Effector CD8-positive, alpha-beta T cell (primary cell): ENCODE results near the gene DSP.

ENCODE experiments used
- DNase-seq: peaks from one replicate; lab custom pipeline; 2025; lab: John Stamatoyannopoulos, UW

The DSP gene

DNA sequence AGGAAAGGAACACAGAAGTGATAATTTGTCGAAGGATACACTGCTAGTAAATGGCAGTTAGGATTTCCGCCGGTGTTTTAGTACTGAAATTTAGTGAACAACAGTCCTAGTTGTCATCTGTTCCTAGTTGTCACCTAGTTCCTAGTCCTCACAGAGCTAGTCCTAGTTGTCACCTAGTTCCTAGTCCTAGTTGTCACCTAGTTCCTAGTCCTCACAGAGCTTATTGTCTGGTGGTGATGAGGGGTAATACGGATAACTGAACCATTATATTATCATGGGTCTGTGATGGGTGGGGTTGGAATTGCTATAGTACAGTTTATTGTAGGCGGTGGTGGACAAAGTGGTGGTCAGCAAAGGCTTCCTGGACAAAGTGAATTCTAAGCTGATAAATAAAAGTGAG, 50.3 kb downstream of the DSP start:
- DNase-seq = no peak

DNA sequence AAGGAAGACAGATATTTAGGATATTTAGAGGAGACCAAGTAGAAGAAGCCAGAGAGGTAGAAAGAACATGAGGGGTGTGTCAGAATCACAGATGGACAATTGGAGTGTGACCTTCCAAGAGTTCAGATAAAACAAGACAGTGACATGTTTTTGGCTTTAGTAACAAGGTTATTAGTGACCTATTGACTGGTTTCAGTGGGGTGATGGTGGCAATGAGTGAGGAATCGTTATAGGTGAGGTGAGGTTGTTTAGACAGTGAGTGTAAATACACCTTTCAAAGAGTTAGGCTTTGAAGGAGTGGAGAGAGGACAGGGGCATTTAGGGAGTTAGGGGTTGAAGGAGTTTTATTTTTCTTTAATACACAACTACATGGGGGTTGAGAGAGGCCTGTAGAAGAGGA, 51.8 kb downstream of the DSP start:
- DNase-seq = no peak

DNA sequence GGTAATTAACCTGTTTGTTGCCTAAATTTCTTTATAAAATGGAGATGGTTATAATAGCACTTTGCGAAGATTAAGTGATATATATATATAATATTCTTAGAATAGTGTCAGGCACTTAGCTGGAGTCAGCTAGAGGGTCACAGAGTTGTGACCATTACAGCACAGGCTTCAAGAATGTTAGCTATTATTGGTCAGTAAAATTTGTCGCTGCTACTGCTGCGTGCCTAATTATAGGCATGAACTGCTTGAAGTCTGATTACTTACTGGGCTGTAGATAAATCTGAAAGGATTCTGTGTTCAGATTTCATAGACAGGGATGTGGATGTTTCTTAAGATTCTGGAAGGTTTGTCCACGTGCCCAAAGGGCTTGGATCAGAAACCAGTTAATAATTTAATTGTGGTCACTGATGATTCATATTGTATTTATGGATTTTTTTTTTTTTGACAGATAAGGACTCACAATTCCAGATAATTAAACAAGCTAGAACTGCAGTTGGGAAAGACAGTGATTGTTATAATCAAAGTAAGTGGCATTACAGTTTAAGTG, 53.2 kb downstream of the DSP start:
- DNase-seq = no peak

GRCh38 chr6:7604003-7604402, 62.5 kb downstream of the DSP start:
- DNase-seq = no peak

GRCh38 chr6:7604506-7604905, 63.0 kb downstream of the DSP start:
- DNase-seq = no peak

GRCh38 chr6:7615611-7616383, 74.3 kb downstream of the DSP start:
- DNase-seq = no peak

GRCh38 chr6:7617801-7618764, 76.6 kb downstream of the DSP start:
- no peak for DNase-seq

- DNase-seq = no peak
Observed at GRCh38 chr6:7621761-7622160, 80.3 kb downstream of the DSP start.

GRCh38 chr6:7624796-7625710, 83.6 kb downstream of the DSP start:
- no peak for DNase-seq

DNA sequence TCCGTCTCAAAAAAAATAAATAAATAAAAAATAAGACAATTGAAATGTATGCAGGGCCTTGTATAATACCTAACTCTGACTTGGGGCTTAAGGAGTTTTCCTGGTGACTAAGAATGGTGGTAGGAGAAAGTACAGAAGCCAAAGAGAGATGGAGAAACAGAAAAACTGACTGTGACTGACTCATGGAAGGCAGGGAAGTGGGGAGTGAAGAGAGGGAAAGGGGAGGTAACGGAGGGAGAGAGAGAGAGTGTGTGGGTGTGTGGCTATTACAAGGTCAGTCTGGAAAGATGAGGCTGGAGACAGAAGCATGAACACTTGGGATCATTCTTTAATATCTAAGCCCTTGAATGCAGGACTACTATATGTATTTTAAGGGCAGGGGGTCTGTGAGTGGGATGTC, 87.0 kb downstream of the DSP start:
- no peak for DNase-seq

DNA sequence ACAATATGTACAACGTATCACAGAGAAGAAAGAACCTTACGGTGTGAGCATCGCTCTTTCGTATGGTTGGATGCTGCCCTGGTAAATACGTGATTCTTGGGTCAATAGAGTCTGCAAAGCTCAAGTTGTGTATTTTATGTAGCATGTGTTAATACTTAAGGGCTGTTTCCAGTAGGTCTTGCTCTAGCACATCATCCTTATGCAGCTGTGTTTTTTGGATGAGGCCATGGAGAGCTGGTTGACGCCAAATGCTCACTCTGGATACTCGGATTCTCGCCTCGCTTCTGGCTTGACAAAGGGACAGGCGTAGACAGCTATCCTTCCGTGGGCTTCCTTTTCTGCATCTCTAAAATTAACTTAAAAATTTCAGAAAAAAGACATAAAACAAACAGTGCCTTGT, 87.4 kb downstream of the DSP start:
- no peak for DNase-seq

- no peak for DNase-seq
Observed at GRCh38 chr6:7629321-7629720, 87.8 kb downstream of the DSP start.

DNA sequence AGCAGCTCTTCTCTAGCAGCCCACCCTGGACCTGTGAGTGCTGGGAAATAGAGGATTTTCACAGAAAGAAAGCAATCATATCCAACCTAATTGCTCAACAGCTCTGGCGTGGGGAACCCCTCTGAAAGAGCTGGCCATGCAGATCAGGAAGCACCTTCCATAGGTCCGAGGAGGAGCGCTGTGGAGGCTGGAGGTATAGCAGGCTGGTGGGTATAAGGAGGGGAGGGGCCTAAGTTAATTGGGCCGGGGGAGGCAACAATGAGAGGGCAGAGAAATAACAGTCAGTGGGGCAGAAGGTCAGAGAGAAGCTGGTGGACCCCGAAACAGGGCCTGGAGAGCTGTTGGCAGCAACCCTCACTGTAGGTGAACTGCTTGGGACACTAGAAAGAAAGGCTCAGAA, 89.3 kb downstream of the DSP start:
- no peak for DNase-seq

- DNase-seq = no peak
Observed at GRCh38 chr6:7631466-7631865, 90.0 kb downstream of the DSP start.

DNA sequence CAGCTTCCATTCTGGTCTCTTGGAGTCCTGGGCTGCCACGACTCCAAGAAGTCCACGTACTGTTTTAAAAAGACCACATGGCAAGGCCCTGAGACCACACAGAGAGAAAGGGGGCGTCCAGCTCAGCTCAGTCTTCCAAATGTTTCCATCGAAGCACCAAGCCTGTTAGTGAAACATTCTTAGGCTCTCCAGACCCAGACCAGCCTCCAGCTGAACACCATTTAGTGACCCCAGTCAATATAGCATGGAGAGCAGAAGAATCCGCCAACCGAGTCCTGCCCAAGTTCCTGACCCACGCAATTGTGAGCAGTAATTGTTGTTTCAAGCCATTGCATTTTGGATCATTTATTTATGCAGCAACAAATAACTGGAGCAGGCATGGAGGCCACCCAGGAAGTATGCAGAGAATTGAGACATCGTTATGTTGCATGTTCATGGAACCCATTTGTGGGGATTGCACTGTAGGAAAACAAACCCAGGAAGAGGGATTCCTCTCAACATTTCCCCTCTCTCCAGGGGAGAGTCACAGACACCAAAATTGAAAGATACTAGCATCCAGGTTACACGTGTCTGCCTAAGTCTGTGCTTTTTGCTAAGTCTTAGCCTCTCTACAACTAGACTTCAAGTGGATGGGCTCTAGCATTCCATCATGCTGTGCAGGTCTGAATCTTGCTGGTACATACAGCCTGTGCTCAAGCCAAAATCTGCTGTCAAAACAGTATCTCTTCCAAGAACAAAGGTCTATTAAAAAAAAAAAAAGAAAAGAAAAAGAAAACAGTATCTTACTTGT, 91.2 kb downstream of the DSP start:
- no peak for DNase-seq

DNA sequence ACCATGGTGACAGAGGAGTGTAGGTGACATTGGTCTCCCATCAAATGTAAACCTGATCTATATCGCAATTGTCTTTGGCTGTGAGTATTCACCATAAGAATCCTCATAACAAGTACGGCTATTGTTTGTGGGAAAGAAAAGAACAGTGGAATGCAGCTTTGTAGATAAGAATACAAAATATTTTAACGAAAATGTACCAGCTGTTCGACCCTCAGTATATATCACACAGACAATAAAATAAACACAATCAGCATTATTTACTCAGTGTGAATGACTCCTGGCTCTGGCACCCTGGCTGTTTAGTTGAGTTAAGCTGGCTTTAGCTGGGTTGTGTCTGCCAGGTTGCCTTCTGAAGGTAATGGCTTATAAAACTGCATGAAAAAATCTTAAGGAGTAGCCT, 91.9 kb downstream of the DSP start:
- no peak for DNase-seq

- DNase-seq = no peak
Observed at GRCh38 chr6:7636151-7636550, 94.7 kb downstream of the DSP start.
